ENCODE results near the gene WDR48. TPM values are rescaled to one million over a fixed set of nuclear protein-coding genes. Genes with fewer than 3 reads are reported as not detected.

WDR48 gene
- total RNA-seq, 2 donors from 2014 or later, result 57.5 to 60.4 TPM

- 94 to 95% methylated on average over 4 to 7 of the region's 7 CpGs for WGBS, 2 experiments (ENCODE audit: insufficient coverage in 1 of 2, insufficient read length in 1 of 2)
- H3K27me3 ChIP-seq (ENCODE audit: control insufficient read depth, insufficient read depth, low read length, poor library complexity, severe bottlenecking), result no peaks in the 10 kb centered on the region
- DNase-seq, result no peak
Observed at GRCh38 chr3:39104961-39105686, 53.3 kb downstream of the WDR48 start.

GRCh38 chr3:39105687-39106063 lies 53.9 kb downstream of the WDR48 start:
- H3K27me3 ChIP-seq (ENCODE audit: control insufficient read depth, insufficient read depth, low read length, poor library complexity, severe bottlenecking), result no peaks in the 10 kb centered on the region
- no peaks in the 10 kb centered on the region for H3K36me3 ChIP-seq (ENCODE audit: control insufficient read depth, insufficient read depth, low read length)
- H3K27me3 Mint-ChIP-seq (ENCODE audit: insufficient read depth), result peaks cover 6% of the 10 kb centered on the region
- WGBS, 2 experiments (ENCODE audit: insufficient coverage in 1 of 2, insufficient read length in 1 of 2), result 86 to 100% methylated on average over 1 to 3 of the region's 3 CpGs
- H3K27ac ChIP-seq (ENCODE audit: low read depth, low read length), result no peak overlapping the region
- peaks cover 16% of the 10 kb centered on the region for H3K4me1 Mint-ChIP-seq
- H3K4me1 ChIP-seq (ENCODE audit: control insufficient read depth, insufficient read depth, low read length), result no peaks in the 10 kb centered on the region
- no peak overlapping the region for H3K27ac Mint-ChIP-seq
- peak overlapping the region; percentile 92 for H3K4me3 ChIP-seq (ENCODE audit: low read length)
- no peak overlapping the region for H3K9ac ChIP-seq (ENCODE audit: extremely low read depth, low read length, poor library complexity, severe bottlenecking)
- TF ChIP-seq, protein P1, sequence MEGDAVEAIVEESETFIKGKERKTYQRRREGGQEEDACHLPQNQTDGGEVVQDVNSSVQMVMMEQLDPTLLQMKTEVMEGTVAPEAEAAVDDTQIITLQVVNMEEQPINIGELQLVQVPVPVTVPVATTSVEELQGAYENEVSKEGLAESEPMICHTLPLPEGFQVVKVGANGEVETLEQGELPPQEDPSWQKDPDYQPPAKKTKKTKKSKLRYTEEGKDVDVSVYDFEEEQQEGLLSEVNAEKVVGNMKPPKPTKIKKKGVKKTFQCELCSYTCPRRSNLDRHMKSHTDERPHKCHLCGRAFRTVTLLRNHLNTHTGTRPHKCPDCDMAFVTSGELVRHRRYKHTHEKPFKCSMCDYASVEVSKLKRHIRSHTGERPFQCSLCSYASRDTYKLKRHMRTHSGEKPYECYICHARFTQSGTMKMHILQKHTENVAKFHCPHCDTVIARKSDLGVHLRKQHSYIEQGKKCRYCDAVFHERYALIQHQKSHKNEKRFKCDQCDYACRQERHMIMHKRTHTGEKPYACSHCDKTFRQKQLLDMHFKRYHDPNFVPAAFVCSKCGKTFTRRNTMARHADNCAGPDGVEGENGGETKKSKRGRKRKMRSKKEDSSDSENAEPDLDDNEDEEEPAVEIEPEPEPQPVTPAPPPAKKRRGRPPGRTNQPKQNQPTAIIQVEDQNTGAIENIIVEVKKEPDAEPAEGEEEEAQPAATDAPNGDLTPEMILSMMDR (conservative IDR thresholded peaks at IDR 0.05), result no peak
- H3K9me3 Mint-ChIP-seq, result no peaks in the 10 kb centered on the region
- peaks cover under 1% of the 10 kb centered on the region for H3K36me3 Mint-ChIP-seq (ENCODE audit: low read depth)
- H3K4me3 Mint-ChIP-seq, result peak overlapping the region; percentile 96
- H3K9me3 ChIP-seq (ENCODE audit: control insufficient read depth, low read length), result no peaks in the 10 kb centered on the region
- no peak for DNase-seq

More at GRCh38 chr3:39104961-39105686, 53.3 kb downstream of the WDR48 start:
- peaks cover 5% of the 10 kb centered on the region for H3K36me3 ChIP-seq (ENCODE audit: control insufficient read depth, insufficient read depth, low read length)
- Mint-ChIP-seq H3K9me3 (no peaks in the 10 kb centered on the region), H3K4me1 (peaks cover 16% of the 10 kb centered on the region), H3K27ac (no peak overlapping the region), H3K27me3 (ENCODE audit: insufficient read depth) (peaks cover 6% of the 10 kb centered on the region), H3K36me3 (ENCODE audit: low read depth) (peaks cover 3% of the 10 kb centered on the region), H3K4me3 (no peak overlapping the region)
- no peak overlapping the region for H3K27ac ChIP-seq (ENCODE audit: low read depth, low read length)
- H3K9me3 ChIP-seq (ENCODE audit: control insufficient read depth, low read length), result no peaks in the 10 kb centered on the region
- no peak overlapping the region for H3K4me3 ChIP-seq (ENCODE audit: low read length)
- TF ChIP-seq, protein P1 (conservative IDR thresholded peaks at IDR 0.05), result no peak
- H3K4me1 ChIP-seq (ENCODE audit: control insufficient read depth, insufficient read depth, low read length), result no peaks in the 10 kb centered on the region
- no peak overlapping the region for H3K9ac ChIP-seq (ENCODE audit: extremely low read depth, low read length, poor library complexity, severe bottlenecking)

GRCh38 chr3:39106281-39106811 lies 54.5 kb downstream of the WDR48 start:
- TF ChIP-seq, protein P1 (conservative IDR thresholded peaks at IDR 0.05), result no peak
- Histone ChIP-seq H3K9ac (ENCODE audit: extremely low read depth, low read length, poor library complexity, severe bottlenecking) (peak overlapping the region; percentile 86), H3K27ac (ENCODE audit: low read depth, low read length) (no peak overlapping the region), H3K36me3 (ENCODE audit: control insufficient read depth, insufficient read depth, low read length) (no peaks in the 10 kb centered on the region), H3K4me3 (ENCODE audit: low read length) (peak overlapping the region; percentile 92), H3K9me3 (ENCODE audit: control insufficient read depth, low read length) (no peaks in the 10 kb centered on the region), H3K27me3 (ENCODE audit: control insufficient read depth, insufficient read depth, low read length, poor library complexity, severe bottlenecking) (no peaks in the 10 kb centered on the region), H3K4me1 (ENCODE audit: control insufficient read depth, insufficient read depth, low read length) (no peaks in the 10 kb centered on the region)
- WGBS, 2 experiments (ENCODE audit: insufficient coverage in 1 of 2, insufficient read length in 1 of 2), result 13 to 36% methylated on average over 6 to 16 of the region's 16 CpGs
- peak overlapping the region; percentile 96 for H3K4me3 Mint-ChIP-seq
- no peaks in the 10 kb centered on the region for H3K9me3 Mint-ChIP-seq
- peak; percentile 64 for DNase-seq
- no peaks in the 10 kb centered on the region for H3K36me3 Mint-ChIP-seq (ENCODE audit: low read depth)
- peak overlapping the region; percentile 83 for H3K27ac Mint-ChIP-seq
- H3K27me3 Mint-ChIP-seq (ENCODE audit: insufficient read depth), result peaks cover 6% of the 10 kb centered on the region
- H3K4me1 Mint-ChIP-seq, result peaks cover 16% of the 10 kb centered on the region
